Measurements from ENCODE around the gene C15orf39.

DNA sequence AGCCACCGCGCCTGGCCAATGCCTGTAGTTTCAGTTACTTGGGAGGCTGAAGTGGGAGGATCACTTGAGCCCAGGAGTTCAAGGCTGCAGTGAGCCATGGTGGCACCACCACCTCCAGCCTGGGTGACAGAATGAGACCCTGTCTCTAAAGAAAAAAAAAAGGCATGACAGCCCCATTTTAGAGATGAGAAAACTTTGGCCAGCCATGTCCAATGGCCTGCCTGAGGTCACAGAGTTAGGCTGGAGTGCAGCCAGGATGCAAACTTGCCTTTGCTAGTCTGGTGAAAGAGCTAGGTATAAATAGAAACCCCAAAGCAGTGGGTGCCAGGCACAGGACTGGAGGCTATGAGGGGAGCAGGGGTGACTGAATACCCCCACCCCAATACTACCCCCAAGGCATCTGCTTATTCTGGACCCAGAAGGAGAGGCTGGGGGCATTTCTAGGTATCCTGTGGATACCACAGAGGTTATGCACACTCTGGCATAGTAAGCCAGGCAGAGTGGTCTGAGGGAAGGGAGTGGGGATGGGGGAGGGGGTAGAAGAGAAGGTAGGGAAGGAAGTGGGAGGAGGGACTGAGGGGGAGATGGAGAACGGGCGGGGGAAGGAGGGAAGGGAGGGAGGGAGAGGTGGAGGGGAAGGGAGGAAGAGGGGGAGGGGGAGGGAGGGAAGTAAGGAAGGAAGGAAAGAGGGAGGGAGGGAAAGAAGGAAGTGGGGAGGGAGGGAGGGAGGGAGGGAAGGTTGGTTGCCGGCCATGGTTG is 16.2 kb upstream of the C15orf39 start:
- TF ChIP-seq, protein P1, sequence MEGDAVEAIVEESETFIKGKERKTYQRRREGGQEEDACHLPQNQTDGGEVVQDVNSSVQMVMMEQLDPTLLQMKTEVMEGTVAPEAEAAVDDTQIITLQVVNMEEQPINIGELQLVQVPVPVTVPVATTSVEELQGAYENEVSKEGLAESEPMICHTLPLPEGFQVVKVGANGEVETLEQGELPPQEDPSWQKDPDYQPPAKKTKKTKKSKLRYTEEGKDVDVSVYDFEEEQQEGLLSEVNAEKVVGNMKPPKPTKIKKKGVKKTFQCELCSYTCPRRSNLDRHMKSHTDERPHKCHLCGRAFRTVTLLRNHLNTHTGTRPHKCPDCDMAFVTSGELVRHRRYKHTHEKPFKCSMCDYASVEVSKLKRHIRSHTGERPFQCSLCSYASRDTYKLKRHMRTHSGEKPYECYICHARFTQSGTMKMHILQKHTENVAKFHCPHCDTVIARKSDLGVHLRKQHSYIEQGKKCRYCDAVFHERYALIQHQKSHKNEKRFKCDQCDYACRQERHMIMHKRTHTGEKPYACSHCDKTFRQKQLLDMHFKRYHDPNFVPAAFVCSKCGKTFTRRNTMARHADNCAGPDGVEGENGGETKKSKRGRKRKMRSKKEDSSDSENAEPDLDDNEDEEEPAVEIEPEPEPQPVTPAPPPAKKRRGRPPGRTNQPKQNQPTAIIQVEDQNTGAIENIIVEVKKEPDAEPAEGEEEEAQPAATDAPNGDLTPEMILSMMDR (IDR thresholded peaks at IDR 0.05) = no peak
- no peak for TF ChIP-seq POLR2A (IDR thresholded peaks at IDR 0.05)
